Left colon (tissue), 2 donors: ENCODE data around the gene ARPC2. TPM values are rescaled to one million over a fixed set of nuclear protein-coding genes. Genes with fewer than 3 reads are reported as not detected.
A peak's percentile ranks its signal among the peaks of the same experiment; 100 is the strongest.

Experiments
- ATAC-seq: fragments of 200-7000 bp; cut with Tn5 transposase; one replicate; pipeline ENCODE4 v1.9.1; 2020; ENCODE audit warnings: mild to moderate bottlenecking, moderate library complexity
- DNase-seq, 2 donors: peaks; one replicate each; pipeline ENCODE4 v3.0.0-alpha.2; 2020
- intact Hi-C, 2 donors: fragments of 100-400 bp; cut with DNase I in 1 of 2; cut with micrococcal nuclease in 1 of 2; formaldehyde crosslinking; loops; one replicate each; pipeline versions ENCODE4 v1.11.2 to v1.14.0; 2022; cut with DNase I, micrococcal nuclease
- total RNA-seq, 2 donors: library from RNA; stranded (reverse); fragmentation: NEBNext Ultra II Directional; extraction: Animal tissue kit (Norgen Biotek cat#: 25700); gene quantifications; one replicate each; pipeline ENCODE4 v1.2.1, GENCODE V29; 2021
- donor health status: DM: no; HTN: no; CAD: no.
- donor health status: DM: yes; HTN: yes; CAD: no.

Gene ARPC2
- total RNA-seq, 2 donors from 2014 or later: 304 to 347 TPM

- DNase-seq: no peak
- intact Hi-C loops: no loop called here
- no peak for ATAC-seq
Measured at GRCh38 chr2:218276986-218277755, 60.2 kb downstream of the ARPC2 start.

GRCh38 chr2:218277921-218278320, 60.9 kb downstream of the ARPC2 start:
- intact Hi-C loops: no loop called here
- ATAC-seq (no peak), DNase-seq (no peak)

- intact Hi-C loops: no loop called here
- DNase-seq (no peak), ATAC-seq (no peak)
Measured at GRCh38 chr2:218278531-218279360, 61.8 kb downstream of the ARPC2 start.

- no peak for ATAC-seq
- DNase-seq: no peak
- intact Hi-C loops: no loop called here
Measured at GRCh38 chr2:218280260-218280870, 63.4 kb downstream of the ARPC2 start.

GRCh38 chr2:218281449-218281848, 64.5 kb downstream of the ARPC2 start:
- intact Hi-C loops: no loop called here
- no peak for DNase-seq
- no peak for ATAC-seq

GRCh38 chr2:218282173-218282991, 65.4 kb downstream of the ARPC2 start:
- no peak for DNase-seq
- intact Hi-C loops: no loop called here
- ATAC-seq: no peak

GRCh38 chr2:218284106-218284811, 67.3 kb downstream of the ARPC2 start:
- intact Hi-C loops: no loop called here

GRCh38 chr2:218285604-218286003, 68.6 kb downstream of the ARPC2 start:
- DNase-seq: no peak
- no peak for ATAC-seq
- intact Hi-C loops: no loop called here

More at GRCh38 chr2:218284106-218284811, 67.3 kb downstream of the ARPC2 start:
- ATAC-seq (no peak), DNase-seq (peak; percentile 54 to 74)

- ATAC-seq: peak; percentile 73
- intact Hi-C loops: no loop called here
- DNase-seq: peak; percentile 94 to 98
Measured at GRCh38 chr2:218286570-218287459, 69.8 kb downstream of the ARPC2 start.

- intact Hi-C loops: no loop called here
- DNase-seq (no peak), ATAC-seq (peak; percentile 9)
Measured at GRCh38 chr2:218289639-218290315, 72.8 kb downstream of the ARPC2 start.

GRCh38 chr2:218290316-218291261, 73.6 kb downstream of the ARPC2 start:
- intact Hi-C loops: no loop called here
- no peak for ATAC-seq
- DNase-seq: peak in 1 of 2 donors; percentile 53

- peak in 1 of 2 donors; percentile 47 for DNase-seq
- intact Hi-C loops: no loop called here
- ATAC-seq: peak; percentile 8
Measured at GRCh38 chr2:218291318-218292047, 74.5 kb downstream of the ARPC2 start.

GRCh38 chr2:218292048-218293014, 75.3 kb downstream of the ARPC2 start, which contains the start of gene TMBIM1:
Gene TMBIM1 (minus strand): TSS chr2:218292503. CDS start chr2:218282141, 10,362 bp downstream.
- DNase-seq (peak; percentile 67 to 86), ATAC-seq (peak; percentile 62)
- intact Hi-C loops: no loop called here
